GM12873 (cell line): Measurements from ENCODE around the gene MMP25.
A peak's percentile ranks its signal among the peaks of the same experiment; 100 is the strongest.

ENCODE experiments used
- CTCF ChIP-seq: IDR thresholded peaks from 2 replicates; pipeline ENCODE4 v1.5.1; 2012; ENCODE audit warnings: low read depth, mild to moderate bottlenecking, moderate library complexity, low read length, control low read depth; ENCODE audit not compliant: insufficient read depth; ENCODE audit errors: missing control alignments

Gene MMP25, protein sequence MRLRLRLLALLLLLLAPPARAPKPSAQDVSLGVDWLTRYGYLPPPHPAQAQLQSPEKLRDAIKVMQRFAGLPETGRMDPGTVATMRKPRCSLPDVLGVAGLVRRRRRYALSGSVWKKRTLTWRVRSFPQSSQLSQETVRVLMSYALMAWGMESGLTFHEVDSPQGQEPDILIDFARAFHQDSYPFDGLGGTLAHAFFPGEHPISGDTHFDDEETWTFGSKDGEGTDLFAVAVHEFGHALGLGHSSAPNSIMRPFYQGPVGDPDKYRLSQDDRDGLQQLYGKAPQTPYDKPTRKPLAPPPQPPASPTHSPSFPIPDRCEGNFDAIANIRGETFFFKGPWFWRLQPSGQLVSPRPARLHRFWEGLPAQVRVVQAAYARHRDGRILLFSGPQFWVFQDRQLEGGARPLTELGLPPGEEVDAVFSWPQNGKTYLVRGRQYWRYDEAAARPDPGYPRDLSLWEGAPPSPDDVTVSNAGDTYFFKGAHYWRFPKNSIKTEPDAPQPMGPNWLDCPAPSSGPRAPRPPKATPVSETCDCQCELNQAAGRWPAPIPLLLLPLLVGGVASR

GRCh38 chr16:3045758-3046640, at the start of gene MMP25:
Gene MMP25, plus strand, starts transcription at chr16:3046561. Its CDS starts 357 bp downstream, at chr16:3046918.
- no peak for TF ChIP-seq CTCF

DNA sequence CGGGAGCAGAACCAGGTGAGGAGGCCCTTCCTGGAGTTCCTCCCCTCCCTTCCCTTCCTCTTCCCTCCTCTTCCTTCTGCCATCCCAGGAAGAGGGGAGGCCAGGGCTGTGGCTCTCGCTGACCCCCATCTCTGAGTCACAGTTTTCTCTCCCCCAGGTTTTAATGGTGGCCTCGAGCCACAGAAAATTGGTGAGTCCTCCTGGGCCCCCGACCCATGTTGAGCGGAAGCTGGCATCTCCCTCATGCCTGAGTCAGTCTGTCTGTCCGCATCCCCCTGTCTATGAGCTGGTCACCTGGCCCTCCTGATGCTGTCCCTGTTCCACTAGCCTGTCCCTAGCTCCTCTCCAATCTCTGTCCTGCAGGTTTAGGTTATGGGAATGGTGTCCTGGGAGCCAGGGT, 46.4 kb upstream of the MMP25 start:
- no peak for TF ChIP-seq CTCF

DNA sequence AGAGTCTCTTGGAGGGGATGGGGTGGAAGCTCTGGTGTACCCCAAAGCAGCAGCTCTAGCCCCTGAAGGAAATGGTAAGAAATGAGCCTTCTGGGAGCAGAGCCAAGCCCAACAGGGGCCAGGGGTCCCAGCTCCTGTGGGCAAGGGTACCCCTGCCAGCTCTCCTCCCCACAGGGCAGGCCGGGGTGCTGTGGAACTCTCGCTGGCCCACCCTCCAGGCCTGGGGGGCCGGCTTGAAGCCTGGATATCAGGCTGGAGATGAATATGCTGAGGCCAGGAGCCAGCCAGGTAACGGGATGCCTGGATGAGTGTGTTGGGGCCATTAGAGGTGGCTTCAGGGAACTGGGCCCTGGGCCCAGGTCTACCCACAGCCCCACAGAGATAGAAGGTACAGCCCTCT, 45.8 kb upstream of the MMP25 start:
- TF ChIP-seq CTCF = no peak

DNA sequence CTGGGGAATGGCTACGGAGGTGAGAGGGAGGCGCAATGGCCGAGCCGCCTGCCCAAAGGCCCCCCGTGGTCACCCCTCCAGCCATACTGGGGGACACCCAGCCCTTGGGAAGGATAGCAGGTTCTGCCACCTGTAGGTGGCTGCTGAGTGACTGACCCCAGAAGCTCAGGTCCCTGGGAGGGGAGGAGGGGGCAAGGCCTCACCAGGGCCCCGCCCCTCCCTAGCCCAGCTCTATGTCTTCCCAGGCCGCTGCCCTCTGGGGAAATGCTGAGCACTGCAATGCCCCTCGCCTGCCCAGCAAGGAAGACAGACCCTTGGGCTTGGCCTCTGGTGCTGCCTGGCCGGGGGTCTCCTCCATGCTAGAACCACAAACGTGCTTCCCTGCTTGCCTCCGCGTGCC, 45.0 kb upstream of the MMP25 start:
- no peak for TF ChIP-seq CTCF

DNA sequence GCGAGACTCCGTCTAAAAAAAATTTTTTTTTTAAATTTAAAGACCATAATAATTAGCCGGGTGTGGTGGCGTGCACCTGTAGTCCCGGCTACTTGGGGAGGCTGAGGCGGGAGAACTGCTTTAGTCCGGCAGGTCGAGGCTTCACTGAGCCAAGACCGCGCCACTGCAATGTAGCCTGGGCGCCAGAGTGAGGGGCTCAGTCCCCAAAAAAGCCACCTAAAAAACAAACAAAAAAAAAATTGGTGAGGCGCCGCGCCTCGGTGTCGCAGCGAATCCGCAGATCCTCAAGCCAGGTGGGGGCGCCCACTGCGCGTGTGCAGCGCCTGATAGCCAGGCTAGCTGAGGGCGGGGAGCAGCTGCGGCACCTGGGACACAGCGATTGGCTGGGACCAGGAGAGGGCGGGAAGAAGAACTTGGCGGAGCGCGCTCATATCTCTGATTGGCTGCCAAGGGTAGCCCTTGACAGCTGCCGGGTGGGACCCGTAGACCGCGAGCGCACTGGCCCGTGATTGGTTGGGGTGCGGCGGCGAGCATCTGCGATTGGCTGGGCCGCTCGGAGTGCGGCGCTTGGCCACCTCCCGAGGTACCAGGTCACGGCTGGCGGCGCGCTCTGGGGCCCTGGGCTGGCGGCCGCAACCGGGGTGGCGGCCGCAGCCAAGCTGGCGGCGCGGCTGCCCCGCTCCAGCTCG, 42.6 kb upstream of the MMP25 start:
- TF ChIP-seq CTCF = peak; percentile 55

- TF ChIP-seq CTCF = no peak
Observed at GRCh38 chr16:3004319-3004718, 42.0 kb upstream of the MMP25 start.
